AG20443 (cell line): ENCODE results near the gene VPS37B.
"Not testable (repeated sequence)": the region's sequence is repeated elsewhere in the genome, so short reads cannot be mapped to it uniquely, and the experiment has no call there.

ENCODE experiments used
- DNase-seq: peaks from one replicate; pipeline ENCODE4 v3.0.0; 2012; ENCODE audit warnings: low spot score, mixed read lengths

VPS37B gene, protein sequence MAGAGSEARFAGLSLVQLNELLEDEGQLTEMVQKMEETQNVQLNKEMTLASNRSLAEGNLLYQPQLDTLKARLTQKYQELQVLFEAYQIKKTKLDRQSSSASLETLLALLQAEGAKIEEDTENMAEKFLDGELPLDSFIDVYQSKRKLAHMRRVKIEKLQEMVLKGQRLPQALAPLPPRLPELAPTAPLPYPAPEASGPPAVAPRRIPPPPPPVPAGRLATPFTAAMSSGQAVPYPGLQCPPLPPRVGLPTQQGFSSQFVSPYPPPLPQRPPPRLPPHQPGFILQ

GRCh38 chr12:122895704-122896636 is at the start of gene VPS37B:
Gene VPS37B (minus strand): TSS chr12:122896124. CDS start chr12:122896062, 62 bp downstream.
- DNase-seq, result peak; percentile 97

- no peak for DNase-seq
Observed at GRCh38 chr12:122944605-122945592, 49.0 kb upstream of the VPS37B start.

DNA sequence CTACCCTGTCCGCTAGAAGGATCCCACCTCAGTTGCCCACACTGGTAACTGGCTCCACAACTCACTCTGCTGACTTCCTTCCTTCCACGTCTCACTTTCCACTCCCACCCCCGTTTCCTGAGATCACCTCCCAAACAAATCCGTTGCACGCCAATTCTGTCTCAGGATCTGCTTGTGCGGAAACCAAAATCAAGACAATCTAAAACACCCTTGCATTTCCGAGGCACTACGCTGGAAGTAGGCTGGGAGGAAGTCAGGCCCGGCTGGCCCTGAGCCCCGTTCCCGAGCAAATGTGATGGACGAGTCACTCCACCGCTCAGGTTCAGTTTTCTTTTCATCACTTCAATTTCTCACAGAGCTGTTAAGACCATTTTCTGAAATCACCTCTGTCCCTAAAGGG is 47.3 kb upstream of the VPS37B start:
- DNase-seq, result no peak

DNA sequence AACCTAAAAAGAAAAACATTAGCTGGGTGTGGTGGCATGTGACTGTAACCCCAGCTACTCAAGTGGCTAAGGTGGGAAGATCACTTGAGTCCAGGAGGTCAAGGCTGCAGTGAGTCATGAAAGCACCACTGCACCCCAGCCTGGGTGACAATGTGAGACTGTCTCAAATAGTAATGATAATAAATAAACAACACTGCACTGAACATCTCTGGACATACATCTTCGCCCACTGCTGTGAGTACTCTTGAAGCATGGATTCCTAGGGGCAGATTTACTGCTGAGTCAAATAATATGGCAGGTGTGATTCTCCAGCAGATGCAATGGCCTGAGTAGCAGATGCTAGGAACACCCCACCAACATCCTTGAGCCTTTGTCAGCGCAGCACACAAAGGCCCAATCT is 46.7 kb upstream of the VPS37B start:
- DNase-seq, result no peak

- not testable (repeated sequence) for DNase-seq
Observed at GRCh38 chr12:122941351-122941750, 45.4 kb upstream of the VPS37B start.

DNA sequence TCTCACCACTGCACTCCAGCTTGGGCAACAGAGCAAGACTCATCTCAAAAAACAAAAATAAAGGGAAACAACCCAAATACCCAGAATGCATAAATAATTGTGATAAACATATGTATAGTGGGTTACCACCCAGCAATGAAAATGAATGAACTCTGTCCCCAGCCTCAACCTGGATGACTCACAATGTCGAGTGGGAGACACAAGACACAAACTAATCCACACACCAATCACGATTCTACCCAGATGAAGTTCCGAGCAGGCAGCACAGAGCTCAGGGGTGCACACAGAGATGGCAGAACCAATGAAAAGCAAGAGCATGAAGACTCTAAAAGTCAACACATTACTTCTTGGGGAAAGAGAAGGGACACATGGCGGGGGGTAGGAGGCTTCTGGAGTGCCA is 43.2 kb upstream of the VPS37B start:
- DNase-seq, result no peak

- DNase-seq, result no peak
Observed at GRCh38 chr12:122937622-122938091, 41.7 kb upstream of the VPS37B start.

- no peak for DNase-seq
Observed at GRCh38 chr12:122935318-122935717, 39.4 kb upstream of the VPS37B start.

DNA sequence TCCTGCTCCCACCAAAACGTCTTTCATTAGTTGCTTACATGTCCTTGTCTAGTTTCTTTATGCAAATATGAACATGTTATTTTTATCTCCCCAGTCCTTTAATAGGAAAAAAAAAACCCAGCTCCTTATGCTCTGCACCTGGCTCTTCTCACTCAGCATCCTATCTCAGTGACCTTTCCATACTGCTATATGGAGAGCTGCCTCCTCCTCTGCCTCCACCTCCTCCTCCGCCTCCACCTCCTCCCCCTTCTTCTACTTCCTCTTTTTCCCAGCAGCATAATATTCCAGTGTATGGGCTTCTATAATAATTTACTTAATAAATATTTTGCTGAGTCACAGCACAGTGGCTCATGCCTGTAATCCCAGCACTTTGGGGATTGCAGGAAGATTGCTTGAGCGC is 38.8 kb upstream of the VPS37B start:
- no peak for DNase-seq

DNA sequence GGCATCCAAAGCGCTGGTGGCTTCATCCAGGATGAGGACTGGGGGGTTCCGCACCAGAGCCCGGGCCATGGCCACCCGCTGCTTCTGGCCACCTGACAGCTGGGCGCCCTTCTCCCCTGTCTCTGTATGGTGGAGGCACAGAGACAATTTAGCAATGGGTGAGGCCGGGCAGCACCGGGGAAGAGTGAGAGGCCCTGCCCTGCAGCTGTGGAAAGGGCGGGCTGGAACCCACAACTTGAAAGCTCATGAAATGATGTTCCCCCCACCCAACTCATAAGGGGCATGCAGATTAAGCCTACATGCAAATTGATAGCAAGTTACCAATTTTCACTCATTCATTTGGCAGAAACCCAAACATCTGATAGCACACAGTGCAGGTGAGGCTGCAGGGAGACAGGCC is 36.3 kb upstream of the VPS37B start:
- no peak for DNase-seq

GRCh38 chr12:122929812-122930211 is 33.9 kb upstream of the VPS37B start:
- DNase-seq, result no peak

GRCh38 chr12:122929148-122929538 is 33.2 kb upstream of the VPS37B start:
- no peak for DNase-seq

- no peak for DNase-seq
Observed at GRCh38 chr12:122928404-122929147, 32.7 kb upstream of the VPS37B start.

- no peak for DNase-seq
Observed at GRCh38 chr12:122927756-122928403, 32.0 kb upstream of the VPS37B start.

DNA sequence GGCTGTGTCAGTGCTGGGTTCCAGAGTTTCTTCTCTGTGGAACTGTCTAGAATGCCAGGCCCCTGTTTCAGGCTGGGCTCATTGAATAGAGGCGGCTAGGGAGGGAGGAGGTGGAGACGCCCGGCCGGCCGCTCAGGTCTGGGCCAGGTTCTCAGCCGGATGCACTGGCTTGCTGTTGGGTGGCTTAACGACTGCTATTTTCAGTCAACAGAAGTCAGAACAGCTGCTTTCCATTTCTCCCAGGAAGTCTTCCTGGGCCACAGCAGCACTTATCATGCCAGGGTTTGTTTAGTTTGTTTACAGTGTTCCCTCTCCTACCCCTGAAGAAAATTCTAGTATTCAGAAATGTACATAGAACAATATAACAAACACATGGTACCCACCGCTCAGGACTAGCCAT is 26.0 kb upstream of the VPS37B start:
- DNase-seq, result no peak

DNA sequence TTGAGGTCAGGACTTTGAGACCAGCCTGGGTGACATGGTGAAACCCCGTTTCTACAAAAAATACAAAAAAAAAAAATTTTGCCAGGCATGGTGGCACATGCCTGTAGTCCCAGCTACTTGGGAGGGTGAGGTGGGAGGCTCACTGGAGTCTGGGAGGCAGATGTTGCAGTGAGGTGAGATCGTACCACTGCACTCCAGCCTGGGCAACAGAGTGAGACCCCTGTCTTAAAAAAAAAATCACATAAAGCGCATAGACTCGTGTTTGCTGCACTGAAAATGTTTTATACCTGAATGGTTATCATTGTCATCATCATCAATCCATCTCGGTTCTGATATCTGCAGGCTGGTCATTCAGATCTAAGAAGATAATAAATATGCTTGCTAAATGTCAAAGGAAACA is 24.8 kb upstream of the VPS37B start:
- DNase-seq, result no peak

GRCh38 chr12:122918827-122919226 is 22.9 kb upstream of the VPS37B start:
- DNase-seq, result no peak

DNA sequence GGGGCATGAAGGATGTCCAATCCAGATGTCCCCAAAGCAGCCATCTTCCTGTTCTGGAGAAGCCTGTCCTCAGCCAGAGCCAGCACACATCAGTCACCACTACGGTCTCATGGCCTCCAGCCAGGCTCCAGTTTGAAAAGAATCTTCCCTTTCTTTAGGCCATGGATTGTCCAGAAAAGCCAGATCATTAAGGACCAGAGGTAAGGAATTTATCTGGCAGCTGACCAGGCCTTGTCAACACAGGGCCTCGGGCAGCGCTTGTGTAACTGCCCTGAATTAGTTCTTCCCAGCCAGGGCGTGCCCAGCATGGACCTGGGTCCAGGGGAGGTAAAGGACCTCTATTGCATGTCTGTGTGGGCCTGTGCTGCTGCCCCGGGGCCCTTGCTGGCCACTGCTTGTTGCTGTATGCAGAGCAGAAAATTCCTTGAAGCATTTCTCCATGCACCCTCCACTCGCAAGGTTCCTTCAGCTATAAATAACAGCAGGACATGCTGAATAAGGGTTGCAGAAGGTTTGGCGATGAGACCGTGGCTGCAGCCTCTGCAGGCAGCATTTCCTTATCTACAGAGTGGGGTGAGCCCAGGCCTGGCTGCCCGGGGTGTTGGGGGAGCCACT is 21.7 kb upstream of the VPS37B start:
- DNase-seq, result peak; percentile 68

GRCh38 chr12:122909442-122910288 is 13.7 kb upstream of the VPS37B start:
- no peak for DNase-seq
